ENCODE data around the gene MARCHF6.
A peak's percentile ranks its signal among the peaks of the same experiment; 100 is the strongest.
"Not testable (repeated sequence)": the region's sequence is repeated elsewhere in the genome, so short reads cannot be mapped to it uniquely, and the experiment has no call there.

Gene MARCHF6

GRCh38 chr5:10374046-10375022 lies 20.8 kb downstream of the MARCHF6 start:
- peak in 2 of 51 donors; percentile 11 to 39 for DNase-seq

- not testable (repeated sequence) for DNase-seq
Measured at GRCh38 chr5:10375146-10375545, 21.7 kb downstream of the MARCHF6 start.

GRCh38 chr5:10376544-10376943 lies 23.0 kb downstream of the MARCHF6 start:
- no peak for DNase-seq

GRCh38 chr5:10377081-10377480 lies 23.6 kb downstream of the MARCHF6 start:
- DNase-seq, result no peak

GRCh38 chr5:10381803-10382202 lies 28.3 kb downstream of the MARCHF6 start:
- DNase-seq, result no peak

- no peak for DNase-seq
Measured at GRCh38 chr5:10384483-10384882, 31.0 kb downstream of the MARCHF6 start.

- no peak for DNase-seq
Measured at GRCh38 chr5:10387690-10388089, 34.2 kb downstream of the MARCHF6 start.

GRCh38 chr5:10391130-10391529 lies 37.6 kb downstream of the MARCHF6 start:
- DNase-seq, result no peak

- not testable (repeated sequence) for DNase-seq
Measured at GRCh38 chr5:10392567-10393328, 39.3 kb downstream of the MARCHF6 start.

GRCh38 chr5:10393491-10393890 lies 40.0 kb downstream of the MARCHF6 start:
- no peak for DNase-seq

GRCh38 chr5:10396552-10396951 lies 43.1 kb downstream of the MARCHF6 start:
- DNase-seq, result no peak

- no peak for DNase-seq
Measured at GRCh38 chr5:10399839-10400238, 46.3 kb downstream of the MARCHF6 start.

GRCh38 chr5:10400411-10400810 lies 46.9 kb downstream of the MARCHF6 start:
- DNase-seq, result peak in 2 of 51 donors; percentile 20 to 61

- DNase-seq, result no peak
Measured at GRCh38 chr5:10400831-10401230, 47.3 kb downstream of the MARCHF6 start.

- no peak for DNase-seq
Measured at GRCh38 chr5:10401498-10401897, 48.0 kb downstream of the MARCHF6 start.
